Stimulated activated CD8-positive, alpha-beta memory T cell treated with anti-CD3 and anti-CD28 coated beads, Interleukin-15, amount 100 ng/mL, for 24 hours (primary cell): ENCODE measurements around the gene INSR.
"Not testable (repeated sequence)": the region's sequence is repeated elsewhere in the genome, so short reads cannot be mapped to it uniquely, and the experiment has no call there.

Source experiments
- DNase-seq: peaks from one replicate; pipeline ENCODE4 v3.0.0-alpha.2; 2020; ENCODE audit warnings: low read depth

INSR gene

DNA sequence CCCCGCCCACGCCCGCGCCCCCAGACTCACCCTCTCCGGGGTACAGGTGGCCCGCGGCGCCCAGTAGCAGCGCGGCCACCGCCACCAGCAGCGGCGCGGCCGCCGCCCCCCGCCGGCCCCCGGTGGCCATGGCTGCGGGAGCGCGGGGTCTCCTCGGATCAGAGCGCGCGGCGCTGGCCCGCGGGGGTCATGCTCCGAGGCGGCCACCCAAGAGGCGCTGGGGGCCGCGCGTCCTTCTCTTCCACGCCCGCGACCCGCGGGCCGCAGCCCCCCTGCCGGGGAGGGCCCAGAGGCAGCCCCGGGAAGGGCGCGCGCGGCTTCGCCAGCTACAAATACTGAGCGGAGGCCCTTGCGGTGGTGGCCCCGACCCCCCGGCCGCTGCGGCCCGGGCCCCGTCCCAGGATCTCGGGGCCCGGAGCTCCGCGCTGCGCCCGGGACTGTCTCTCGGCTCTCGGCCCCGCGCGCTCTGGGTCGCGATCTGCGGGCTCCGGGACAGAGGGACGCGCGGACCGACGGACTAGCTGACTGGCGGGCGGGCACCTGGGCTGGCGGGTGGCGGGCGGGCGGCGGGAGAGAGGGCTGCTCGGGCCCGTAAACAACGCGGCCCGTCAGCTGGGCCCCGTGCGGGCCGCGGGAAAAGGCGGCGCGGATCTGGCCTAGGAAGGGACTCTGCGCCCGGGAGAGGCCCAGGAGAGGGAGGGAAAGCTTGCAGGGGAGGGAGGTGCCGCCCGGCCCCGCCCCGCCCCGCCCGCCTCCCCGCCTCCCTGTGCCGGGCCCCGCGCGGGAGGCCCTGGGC, at the start of gene INSR:
Gene INSR (minus strand): TSS at position 653 of the 796 bp plus-strand sequence. CDS start 523 bp downstream, at position 130.
- peak; percentile 24 for DNase-seq

DNA sequence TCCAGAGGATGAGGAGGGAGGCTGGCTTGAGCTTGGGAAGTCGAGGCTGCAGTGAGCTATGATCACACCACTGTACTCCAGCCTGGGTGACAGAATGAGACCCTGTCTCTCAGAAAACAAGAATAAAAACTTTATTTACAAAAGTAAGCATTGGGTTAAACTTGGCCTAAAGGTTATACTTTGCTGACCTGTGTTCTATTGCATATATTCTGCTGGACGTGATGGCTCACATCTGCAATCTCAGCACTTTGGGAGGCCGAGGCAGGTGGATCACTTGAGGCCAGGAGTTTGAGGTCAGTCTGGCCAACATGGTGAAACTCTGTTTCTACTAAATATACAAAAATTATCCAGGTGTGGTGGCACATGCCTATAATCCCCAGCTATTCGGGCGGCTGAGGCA, 47.9 kb upstream of the INSR start:
- no peak for DNase-seq

DNA sequence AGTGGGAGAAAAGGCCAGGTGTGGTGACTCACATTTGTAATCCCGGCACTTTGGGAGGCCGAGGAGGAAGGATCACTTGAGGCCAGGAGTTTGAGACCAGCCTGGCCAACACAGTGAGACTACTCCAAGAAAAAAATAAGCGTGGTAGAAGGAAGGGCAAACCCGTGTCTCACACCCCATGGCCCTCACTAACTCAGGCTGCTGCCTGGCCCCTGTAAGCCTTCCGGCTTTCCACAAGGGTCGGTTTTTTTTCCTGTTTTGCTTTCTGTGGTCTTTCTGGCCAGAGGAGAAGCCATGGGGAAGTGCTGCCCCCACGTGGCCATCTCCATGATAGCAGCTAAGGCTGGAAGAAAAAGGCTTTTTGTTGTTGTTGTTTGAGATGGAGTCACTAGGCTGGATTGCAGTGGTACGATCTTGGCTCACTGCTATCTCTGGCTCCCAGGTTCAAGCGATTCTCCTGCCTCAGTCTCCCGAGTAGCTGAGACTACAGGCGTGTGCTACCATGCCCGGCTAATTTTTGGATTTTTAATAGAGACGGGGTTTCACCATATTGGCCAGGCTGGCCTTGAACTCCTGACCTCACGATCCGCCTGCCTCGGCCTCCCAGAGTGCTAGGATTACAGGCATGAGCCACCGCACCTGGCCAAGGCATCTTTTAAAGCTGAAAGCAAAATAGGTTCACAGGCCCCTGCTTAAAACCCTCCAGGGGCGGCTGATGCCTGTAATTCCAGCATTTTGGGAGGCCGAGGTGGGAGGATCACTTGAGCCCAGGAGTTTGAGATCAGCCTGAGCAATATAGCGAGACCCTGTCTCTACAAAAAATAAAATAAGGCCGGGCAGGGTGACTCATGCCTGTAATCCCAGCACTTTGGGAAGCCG, 47.0 kb upstream of the INSR start:
- DNase-seq: peak; percentile 87

DNA sequence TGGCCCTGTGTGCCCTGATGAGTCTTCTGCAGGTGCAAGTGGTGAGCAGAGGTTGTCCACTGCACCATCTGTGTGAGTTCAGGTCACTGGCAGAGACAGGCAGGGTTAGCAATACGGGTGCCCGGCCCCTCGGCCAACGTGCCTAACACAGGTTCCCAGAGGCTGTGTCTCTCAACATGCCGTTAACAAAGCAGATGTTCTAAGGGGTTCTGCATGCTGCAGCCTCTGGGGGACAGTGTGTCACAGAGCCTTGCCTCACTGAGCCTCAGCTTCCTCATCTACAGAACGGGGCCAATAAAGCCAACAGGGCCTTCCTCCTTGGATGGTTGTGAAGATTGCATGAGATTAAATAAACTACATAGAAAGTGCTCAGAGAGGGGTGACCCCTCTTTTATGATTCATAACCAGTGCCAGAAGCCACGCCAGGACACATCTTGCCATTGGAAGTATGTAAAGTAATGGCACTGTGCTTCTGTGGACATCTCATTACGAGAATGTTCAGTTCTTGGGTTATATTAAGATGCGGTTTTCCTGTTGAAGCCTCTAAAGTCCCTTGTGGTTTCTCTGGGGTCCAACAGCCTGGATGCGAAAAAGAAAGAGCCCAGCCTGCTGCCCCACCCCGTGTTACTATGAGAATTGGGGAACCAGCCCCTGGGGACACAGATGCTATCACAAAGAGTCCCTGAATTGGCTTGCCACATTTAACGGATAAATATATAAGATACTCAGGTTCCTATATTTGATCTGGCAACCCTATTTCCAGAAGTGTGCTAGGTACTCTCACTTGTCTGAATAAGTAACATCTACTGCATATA, 43.4 kb upstream of the INSR start:
- DNase-seq: no peak

- no peak for DNase-seq
Observed at GRCh38 chr19:7336321-7336973, 42.2 kb upstream of the INSR start.

- DNase-seq: no peak
Observed at GRCh38 chr19:7333198-7334118, 39.2 kb upstream of the INSR start.

DNA sequence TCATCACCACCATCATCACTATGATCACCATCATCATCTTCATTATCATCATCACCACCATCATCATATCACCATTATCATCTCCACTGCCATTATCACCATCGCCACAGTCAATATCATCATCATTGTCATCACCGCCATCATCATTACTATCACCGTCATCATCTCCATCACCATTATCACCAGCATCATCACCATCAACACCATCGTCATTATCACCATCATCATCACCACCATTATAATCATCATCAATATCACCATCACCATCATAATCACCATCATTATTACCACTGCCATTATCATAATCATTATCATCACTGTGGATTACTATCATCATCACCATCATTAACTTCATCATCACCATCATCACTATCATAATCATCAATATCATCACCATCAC, 37.2 kb upstream of the INSR start:
- no peak for DNase-seq

DNA sequence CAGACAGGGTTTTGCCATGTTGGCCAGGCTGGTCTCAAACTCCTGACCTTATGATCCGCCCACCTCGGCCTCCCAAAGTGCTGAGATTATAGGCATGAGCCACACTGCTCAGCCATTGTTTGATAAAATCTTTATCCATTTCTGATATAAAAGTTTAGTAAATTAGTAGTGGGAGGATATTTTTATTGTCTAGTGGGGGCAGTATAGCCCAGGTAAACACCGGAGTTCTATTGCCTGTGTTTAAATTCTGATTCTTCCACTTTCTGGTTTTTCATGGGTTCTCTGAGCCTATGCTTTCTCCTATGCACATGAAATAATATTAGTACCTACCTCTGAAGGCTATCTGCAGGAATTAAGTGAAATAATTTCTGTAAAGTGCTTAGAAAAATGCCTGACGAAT, 34.4 kb upstream of the INSR start:
- DNase-seq: no peak

GRCh38 chr19:7327802-7328201, 33.6 kb upstream of the INSR start:
- no peak for DNase-seq

GRCh38 chr19:7326105-7326877, 32.1 kb upstream of the INSR start:
- DNase-seq: no peak

GRCh38 chr19:7318176-7318575, 24.0 kb upstream of the INSR start:
- no peak for DNase-seq

- DNase-seq: no peak
Observed at GRCh38 chr19:7312816-7313215, 18.6 kb upstream of the INSR start.

GRCh38 chr19:7311911-7312310, 17.7 kb upstream of the INSR start:
- no peak for DNase-seq

DNA sequence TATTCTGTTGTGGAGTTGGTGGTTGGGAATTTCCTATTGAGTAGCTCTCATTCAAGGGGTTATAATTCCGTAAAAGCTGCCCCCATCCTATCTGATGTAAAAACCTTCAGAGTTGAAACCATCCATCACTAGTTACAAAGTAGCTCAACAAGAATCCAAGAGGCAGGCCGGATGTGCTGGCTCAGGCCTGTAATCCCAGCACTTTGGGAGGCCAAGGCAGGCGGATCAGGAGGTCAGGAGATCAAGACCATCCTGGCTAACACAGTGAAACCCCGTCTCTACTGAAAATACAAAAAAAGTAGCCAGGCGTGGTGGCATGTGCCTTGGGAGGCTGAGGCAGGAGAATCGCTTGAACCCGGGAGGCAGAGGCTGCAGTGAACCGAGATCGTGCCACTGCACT, 14.1 kb upstream of the INSR start:
- not testable (repeated sequence) for DNase-seq

DNA sequence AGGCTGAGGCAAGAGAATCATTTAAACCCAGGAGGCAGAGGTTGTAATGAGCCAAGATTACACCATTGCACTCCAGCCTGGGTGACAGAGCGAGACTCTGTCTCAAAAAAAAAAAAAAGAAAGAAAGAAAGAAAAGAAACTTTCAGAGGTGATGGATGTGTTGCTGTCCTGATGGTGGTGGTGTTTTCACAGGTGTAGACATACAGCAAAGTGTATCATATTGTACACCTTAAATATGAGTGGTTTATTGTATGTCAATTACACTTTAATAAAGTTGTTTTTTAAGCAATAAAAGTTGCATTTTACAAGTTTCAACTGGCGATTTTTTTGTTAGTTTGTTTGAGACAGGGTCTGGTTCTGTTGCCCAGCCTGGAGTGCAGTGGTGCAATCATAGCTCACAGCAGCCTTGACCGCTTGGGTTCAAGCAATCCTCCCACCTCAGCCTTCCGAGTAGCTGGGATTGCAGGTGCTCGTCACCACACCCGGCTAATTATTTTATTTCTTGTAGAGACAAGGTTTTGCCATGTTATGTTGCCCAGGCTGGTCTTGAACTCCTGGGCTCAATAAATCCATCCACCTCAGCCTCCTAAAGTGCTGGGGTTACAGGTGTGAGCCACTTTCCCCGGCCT, 13.5 kb upstream of the INSR start:
- no peak for DNase-seq

GRCh38 chr19:7304200-7304599, 10.0 kb upstream of the INSR start:
- no peak for DNase-seq

GRCh38 chr19:7303470-7303869, 9.3 kb upstream of the INSR start:
- DNase-seq: no peak

GRCh38 chr19:7301525-7301924, 7.3 kb upstream of the INSR start:
- no peak for DNase-seq

GRCh38 chr19:7297742-7298141, 3.5 kb upstream of the INSR start:
- DNase-seq: no peak
